ENCODE results near the gene GDE1.
"Not testable (repeated sequence)": the region's sequence is repeated elsewhere in the genome, so short reads cannot be mapped to it uniquely, and the experiment has no call there.

GRCh38 chr16:19543278-19543996, 21.5 kb upstream of the GDE1 start:
- TF ChIP-seq EZH2 (IDR thresholded peaks at IDR 0.05; ENCODE audit: borderline replicate concordance, low read length); CTCF (conservative IDR thresholded peaks at IDR 0.05 in 1 of 2, IDR thresholded peaks at IDR 0.05 in 1 of 2; ENCODE audit: extremely low read depth in 1 of 2, insufficient read depth in 1 of 2, low read depth in 1 of 2, low read length in 2 of 2): not testable (repeated sequence)
